Measurements from ENCODE around the gene BBS1. TPM values are rescaled to one million over a fixed set of nuclear protein-coding genes. Genes with fewer than 3 reads are reported as not detected.

BBS1 gene
- total RNA-seq, 2 experiments from 2014 or later = 14.7 to 15.7 TPM

DNA sequence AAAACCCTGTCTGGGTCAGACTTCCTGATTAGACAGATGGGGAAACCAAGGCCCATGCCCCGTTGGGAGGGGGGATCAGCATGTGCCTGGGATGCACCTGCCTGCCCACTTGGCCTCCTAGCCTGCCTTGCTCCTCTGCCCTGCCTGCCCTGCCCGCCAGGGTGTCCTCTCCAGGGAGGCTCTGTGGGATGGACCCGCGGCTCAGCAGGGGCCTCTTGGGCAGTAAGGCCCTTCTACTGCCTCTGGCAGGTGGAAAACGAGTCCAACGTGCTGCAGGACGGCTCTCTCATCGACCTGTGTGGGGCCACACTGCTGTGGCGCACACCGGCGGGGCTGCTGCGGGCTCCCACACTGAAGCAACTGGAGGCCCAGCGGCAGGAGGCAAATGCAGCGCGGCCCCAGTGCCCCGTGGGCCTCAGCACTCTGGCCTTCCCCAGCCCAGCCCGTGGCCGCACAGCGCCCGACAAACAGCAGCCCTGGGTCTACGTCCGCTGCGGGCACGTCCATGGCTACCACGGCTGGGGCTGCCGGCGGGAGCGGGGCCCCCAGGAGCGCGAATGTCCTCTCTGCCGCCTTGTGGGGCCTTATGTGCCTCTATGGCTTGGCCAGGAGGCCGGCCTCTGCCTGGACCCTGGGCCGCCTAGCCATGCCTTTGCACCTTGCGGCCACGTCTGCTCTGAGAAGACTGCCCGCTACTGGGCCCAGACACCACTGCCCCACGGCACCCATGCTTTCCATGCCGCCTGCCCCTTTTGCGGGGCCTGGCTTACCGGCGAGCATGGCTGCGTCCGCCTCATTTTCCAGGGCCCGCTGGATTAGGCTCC is 34.9 kb upstream of the BBS1 start:
- Histone ChIP-seq H4K20me1 (ENCODE audit: insufficient read depth, low read length) (no peaks in the 10 kb centered on the region), H3K4me3 (ENCODE audit: low read depth, low read length, poor library complexity, severe bottlenecking) (no peak overlapping the region), H3K9me3 (ENCODE audit: low read length) (no peaks in the 10 kb centered on the region), H3K27ac (ENCODE audit: low read depth, low read length, poor library complexity, severe bottlenecking) (no peak overlapping the region), H2AFZ (ENCODE audit: low read length) (no peak overlapping the region), H3K9me2 (ENCODE audit: insufficient read depth, low read length) (no peaks in the 10 kb centered on the region), H3K36me3 (ENCODE audit: insufficient read depth, low read length) (no peaks in the 10 kb centered on the region), H3K79me2 (ENCODE audit: insufficient read depth, low read depth, low read length) (peaks cover under 1% of the 10 kb centered on the region; the same call in 1 of the 2 replicates), H3K4me2 (ENCODE audit: low read length) (no peak overlapping the region), H3K4me1 (ENCODE audit: insufficient read depth, low read length, poor library complexity, severe bottlenecking) (peaks cover 6% of the 10 kb centered on the region)
- no TSS peak for BruUV-seq (replicated peaks)
- intact Hi-C loops (cut with micrococcal nuclease; ENCODE audit: unreplicated experiment) = no loop called here
- ChIA-PET CTCF (ENCODE audit: unreplicated experiment) (no interaction called here), POLR2A (no interaction called here)
- no peak for TF ChIP-seq EZH2phosphoT487 (IDR thresholded peaks at IDR 0.05; ENCODE audit: borderline replicate concordance, low read depth, low read length)
- TF ChIP-seq, protein P1, sequence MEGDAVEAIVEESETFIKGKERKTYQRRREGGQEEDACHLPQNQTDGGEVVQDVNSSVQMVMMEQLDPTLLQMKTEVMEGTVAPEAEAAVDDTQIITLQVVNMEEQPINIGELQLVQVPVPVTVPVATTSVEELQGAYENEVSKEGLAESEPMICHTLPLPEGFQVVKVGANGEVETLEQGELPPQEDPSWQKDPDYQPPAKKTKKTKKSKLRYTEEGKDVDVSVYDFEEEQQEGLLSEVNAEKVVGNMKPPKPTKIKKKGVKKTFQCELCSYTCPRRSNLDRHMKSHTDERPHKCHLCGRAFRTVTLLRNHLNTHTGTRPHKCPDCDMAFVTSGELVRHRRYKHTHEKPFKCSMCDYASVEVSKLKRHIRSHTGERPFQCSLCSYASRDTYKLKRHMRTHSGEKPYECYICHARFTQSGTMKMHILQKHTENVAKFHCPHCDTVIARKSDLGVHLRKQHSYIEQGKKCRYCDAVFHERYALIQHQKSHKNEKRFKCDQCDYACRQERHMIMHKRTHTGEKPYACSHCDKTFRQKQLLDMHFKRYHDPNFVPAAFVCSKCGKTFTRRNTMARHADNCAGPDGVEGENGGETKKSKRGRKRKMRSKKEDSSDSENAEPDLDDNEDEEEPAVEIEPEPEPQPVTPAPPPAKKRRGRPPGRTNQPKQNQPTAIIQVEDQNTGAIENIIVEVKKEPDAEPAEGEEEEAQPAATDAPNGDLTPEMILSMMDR (conservative IDR thresholded peaks at IDR 0.05; ENCODE audit: low read length) = no peak
- DNase-seq (ENCODE audit: low spot score) = no peak

DNA sequence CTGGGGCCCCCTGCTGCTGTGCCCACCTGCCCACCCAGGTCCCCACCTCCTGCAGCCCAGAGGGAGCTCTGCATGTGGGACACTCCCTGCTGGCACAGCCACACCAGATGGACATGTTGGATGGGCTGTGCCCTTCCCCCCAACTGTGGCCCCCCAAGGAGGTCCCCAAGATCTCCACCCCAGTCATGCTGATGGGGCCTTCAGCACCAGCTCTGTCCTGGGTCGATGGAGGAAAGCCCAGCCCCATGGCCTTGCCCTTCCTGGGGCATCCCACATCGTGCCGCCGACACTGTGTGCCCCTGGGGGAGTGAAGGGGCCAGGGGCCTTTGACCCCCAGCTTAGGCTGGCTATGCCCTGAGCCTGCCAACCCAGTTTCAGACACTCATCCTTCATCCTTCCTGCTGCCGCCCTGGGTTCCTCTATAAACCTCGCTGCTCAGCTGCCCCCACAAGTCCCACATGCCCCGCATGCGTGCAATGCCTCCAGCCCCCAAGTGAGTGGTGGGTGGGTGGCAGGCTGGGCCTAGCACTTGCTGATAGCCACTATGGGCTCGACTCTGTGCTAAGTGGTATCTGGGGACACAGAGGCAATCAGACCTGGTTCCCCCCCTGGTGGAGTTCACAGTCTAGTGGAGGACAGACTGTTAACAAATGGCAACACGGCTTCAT is 34.1 kb upstream of the BBS1 start:
- no peaks in the 10 kb centered on the region for H3K36me3 ChIP-seq (ENCODE audit: insufficient read depth, low read length)
- DNase-seq (ENCODE audit: low spot score) = no peak
- no peak overlapping the region for H2AFZ ChIP-seq (ENCODE audit: low read length)
- POLR2A ChIA-PET = no interaction called here
- no peaks in the 10 kb centered on the region for H3K9me2 ChIP-seq (ENCODE audit: insufficient read depth, low read length)
- no TSS peak for BruUV-seq (replicated peaks)
- H3K9me3 ChIP-seq (ENCODE audit: low read length) = no peaks in the 10 kb centered on the region
- H4K20me1 ChIP-seq (ENCODE audit: insufficient read depth, low read length) = no peaks in the 10 kb centered on the region
- peaks cover 11% of the 10 kb centered on the region for H3K4me1 ChIP-seq (ENCODE audit: insufficient read depth, low read length, poor library complexity, severe bottlenecking)
- H3K27ac ChIP-seq (ENCODE audit: low read depth, low read length, poor library complexity, severe bottlenecking) = no peak overlapping the region
- CTCF ChIA-PET (ENCODE audit: unreplicated experiment) = no interaction called here
- H3K79me2 ChIP-seq (ENCODE audit: insufficient read depth, low read depth, low read length) = peaks cover 5% of the 10 kb centered on the region; the same call in 1 of the 2 replicates
- no peak overlapping the region for H3K4me3 ChIP-seq (ENCODE audit: low read depth, low read length, poor library complexity, severe bottlenecking)
- intact Hi-C loops (cut with micrococcal nuclease; ENCODE audit: unreplicated experiment) = no loop called here
- H3K4me2 ChIP-seq (ENCODE audit: low read length) = no peak overlapping the region
- no peak for TF ChIP-seq EZH2phosphoT487 (IDR thresholded peaks at IDR 0.05; ENCODE audit: borderline replicate concordance, low read depth, low read length)
- TF ChIP-seq, protein P1 (conservative IDR thresholded peaks at IDR 0.05; ENCODE audit: low read length) = no peak

DNA sequence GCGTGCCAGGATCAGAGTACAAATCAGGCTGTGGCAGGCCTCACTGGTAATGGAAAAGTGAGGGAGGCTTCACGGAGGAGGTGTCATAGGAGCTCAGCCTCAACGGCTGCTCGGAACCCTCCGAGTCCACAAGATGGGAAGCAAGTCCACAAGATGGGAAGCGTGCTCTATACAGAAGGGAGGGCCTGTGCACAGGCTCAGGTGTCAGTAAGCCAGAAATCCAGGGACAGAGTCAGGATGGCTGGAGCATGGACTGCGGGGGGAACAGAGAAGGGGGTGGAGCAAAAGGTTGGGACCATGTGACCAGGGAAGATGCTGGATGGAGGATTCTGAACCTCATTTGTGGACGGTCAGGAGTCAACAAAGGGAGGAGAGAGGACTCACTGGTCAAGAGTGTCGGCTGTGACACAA is 33.6 kb upstream of the BBS1 start:
- Histone ChIP-seq H2AFZ (ENCODE audit: low read length) (no peak overlapping the region), H3K9me2 (ENCODE audit: insufficient read depth, low read length) (no peaks in the 10 kb centered on the region), H3K4me1 (ENCODE audit: insufficient read depth, low read length, poor library complexity, severe bottlenecking) (peaks cover 11% of the 10 kb centered on the region), H3K4me3 (ENCODE audit: low read depth, low read length, poor library complexity, severe bottlenecking) (no peak overlapping the region), H3K36me3 (ENCODE audit: insufficient read depth, low read length) (no peaks in the 10 kb centered on the region), H3K79me2 (ENCODE audit: insufficient read depth, low read depth, low read length) (peaks cover 5% of the 10 kb centered on the region; the same call in 1 of the 2 replicates), H3K4me2 (ENCODE audit: low read length) (no peak overlapping the region), H3K9me3 (ENCODE audit: low read length) (no peaks in the 10 kb centered on the region), H3K27ac (ENCODE audit: low read depth, low read length, poor library complexity, severe bottlenecking) (no peak overlapping the region), H4K20me1 (ENCODE audit: insufficient read depth, low read length) (no peaks in the 10 kb centered on the region)
- POLR2A ChIA-PET = no interaction called here
- intact Hi-C loops (cut with micrococcal nuclease; ENCODE audit: unreplicated experiment) = no loop called here
- CTCF ChIA-PET (ENCODE audit: unreplicated experiment) = no interaction called here
- no peak for TF ChIP-seq EZH2phosphoT487 (IDR thresholded peaks at IDR 0.05; ENCODE audit: borderline replicate concordance, low read depth, low read length)
- TF ChIP-seq, protein P1 (conservative IDR thresholded peaks at IDR 0.05; ENCODE audit: low read length) = no peak
- BruUV-seq (replicated peaks) = no TSS peak
- no peak for DNase-seq (ENCODE audit: low spot score)
